GM21526 (cell line): ENCODE results near the gene PLCB4.

Experiments
- ATAC-seq: cut with Tn5 transposase; IDR thresholded peaks from one replicate; pipeline ENCODE4 v1.9.1; 2021; ENCODE audit warnings: moderate library complexity; ENCODE audit not compliant: unreplicated experiment, low FRiP score

The PLCB4 gene

GRCh38 chr20:9165261-9165660 lies 96.4 kb downstream of the PLCB4 start:
- no peak for ATAC-seq

GRCh38 chr20:9166153-9166780 lies 97.4 kb downstream of the PLCB4 start:
- no peak for ATAC-seq

- ATAC-seq = no peak
These were observed 100.5 kb downstream of the PLCB4 start for GRCh38 chr20:9169409-9169808.

- no peak for ATAC-seq
These were observed 104.0 kb downstream of the PLCB4 start for GRCh38 chr20:9172851-9173250.

GRCh38 chr20:9177278-9177677 lies 108.4 kb downstream of the PLCB4 start:
- no peak for ATAC-seq

GRCh38 chr20:9179193-9179802 lies 110.4 kb downstream of the PLCB4 start:
- ATAC-seq = no peak

GRCh38 chr20:9179867-9180266 lies 111.0 kb downstream of the PLCB4 start:
- no peak for ATAC-seq

GRCh38 chr20:9180481-9181257 lies 111.8 kb downstream of the PLCB4 start:
- ATAC-seq = no peak

- ATAC-seq = no peak
These were observed 116.6 kb downstream of the PLCB4 start for GRCh38 chr20:9185511-9185910.

GRCh38 chr20:9186396-9186795 lies 117.5 kb downstream of the PLCB4 start:
- ATAC-seq = no peak

GRCh38 chr20:9195031-9195430 lies 126.1 kb downstream of the PLCB4 start:
- no peak for ATAC-seq

GRCh38 chr20:9196110-9196509 lies 127.2 kb downstream of the PLCB4 start:
- no peak for ATAC-seq

- no peak for ATAC-seq
These were observed 129.6 kb downstream of the PLCB4 start for GRCh38 chr20:9198460-9198859.

- ATAC-seq = no peak
These were observed 131.3 kb downstream of the PLCB4 start for GRCh38 chr20:9200196-9200595.

- no peak for ATAC-seq
These were observed 131.7 kb downstream of the PLCB4 start for GRCh38 chr20:9200620-9201019.

- no peak for ATAC-seq
These were observed 133.7 kb downstream of the PLCB4 start for GRCh38 chr20:9202420-9203080.

GRCh38 chr20:9203081-9203447 lies 134.2 kb downstream of the PLCB4 start:
- no peak for ATAC-seq

- no peak for ATAC-seq
These were observed 136.1 kb downstream of the PLCB4 start for GRCh38 chr20:9204979-9205378.

- no peak for ATAC-seq
These were observed 137.6 kb downstream of the PLCB4 start for GRCh38 chr20:9206486-9206885.

- no peak for ATAC-seq
These were observed 138.4 kb downstream of the PLCB4 start for GRCh38 chr20:9207253-9207652.

- no peak for ATAC-seq
These were observed 141.5 kb downstream of the PLCB4 start for GRCh38 chr20:9210356-9210755.
